B cell (primary cell): ENCODE results near the gene RAPGEF1.

Experiments
- EZH2 ChIP-seq: IDR thresholded peaks from 2 replicates; pipeline ENCODE4 v1.6.1; 2012; ENCODE audit warnings: borderline replicate concordance, low read depth, mild to moderate bottlenecking, moderate library complexity, low read length; ENCODE audit not compliant: insufficient read depth, poor library complexity, severe bottlenecking
- TF ChIP-seq, protein P1 (sequence below): fragments of 200-600 bp; IDR thresholded peaks from one replicate; pipeline ENCODE4 v1.8.0; 2022; ENCODE audit warnings: antibody characterized with exemption, mild to moderate bottlenecking

DNA sequence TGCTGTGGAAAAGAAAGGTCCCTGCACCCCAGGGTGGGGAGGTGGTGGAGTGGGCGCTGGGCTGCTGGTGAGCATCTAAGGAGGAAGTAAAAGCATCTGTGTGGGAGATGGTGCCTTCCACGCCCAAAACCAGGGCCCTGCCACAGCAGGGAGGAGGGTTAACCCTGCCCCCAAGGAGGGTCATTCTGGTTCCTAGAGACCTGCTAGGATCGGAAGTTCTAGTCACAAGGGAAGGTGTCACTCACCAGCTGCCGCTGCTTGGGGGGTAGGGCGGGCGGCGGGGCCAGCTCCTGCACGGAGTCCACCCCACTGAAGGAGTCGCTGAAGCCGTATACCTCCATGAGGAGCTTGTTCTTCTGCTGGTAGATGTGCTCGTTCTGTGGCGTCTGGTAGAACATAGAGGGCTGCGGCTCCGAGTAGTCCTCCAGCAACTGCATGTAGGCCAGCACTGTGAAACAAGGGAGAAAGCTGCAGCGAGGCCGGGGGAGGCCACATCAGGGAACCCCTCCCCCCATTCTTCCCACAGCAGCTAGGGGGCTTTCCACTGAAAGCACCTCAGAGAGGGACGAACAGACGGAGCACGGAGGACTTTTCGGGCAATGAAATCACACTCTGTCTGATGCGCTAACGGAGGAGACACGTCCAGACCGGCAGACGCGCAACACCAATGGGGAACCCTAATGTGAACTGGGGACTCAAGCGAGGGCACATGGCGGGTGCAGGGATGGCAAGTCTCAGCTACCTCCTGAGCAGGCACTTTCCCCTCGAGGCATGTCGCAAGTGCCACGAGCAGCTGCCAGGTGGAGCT lies 118.1 kb downstream of the RAPGEF1 start:
- TF ChIP-seq, protein P1, sequence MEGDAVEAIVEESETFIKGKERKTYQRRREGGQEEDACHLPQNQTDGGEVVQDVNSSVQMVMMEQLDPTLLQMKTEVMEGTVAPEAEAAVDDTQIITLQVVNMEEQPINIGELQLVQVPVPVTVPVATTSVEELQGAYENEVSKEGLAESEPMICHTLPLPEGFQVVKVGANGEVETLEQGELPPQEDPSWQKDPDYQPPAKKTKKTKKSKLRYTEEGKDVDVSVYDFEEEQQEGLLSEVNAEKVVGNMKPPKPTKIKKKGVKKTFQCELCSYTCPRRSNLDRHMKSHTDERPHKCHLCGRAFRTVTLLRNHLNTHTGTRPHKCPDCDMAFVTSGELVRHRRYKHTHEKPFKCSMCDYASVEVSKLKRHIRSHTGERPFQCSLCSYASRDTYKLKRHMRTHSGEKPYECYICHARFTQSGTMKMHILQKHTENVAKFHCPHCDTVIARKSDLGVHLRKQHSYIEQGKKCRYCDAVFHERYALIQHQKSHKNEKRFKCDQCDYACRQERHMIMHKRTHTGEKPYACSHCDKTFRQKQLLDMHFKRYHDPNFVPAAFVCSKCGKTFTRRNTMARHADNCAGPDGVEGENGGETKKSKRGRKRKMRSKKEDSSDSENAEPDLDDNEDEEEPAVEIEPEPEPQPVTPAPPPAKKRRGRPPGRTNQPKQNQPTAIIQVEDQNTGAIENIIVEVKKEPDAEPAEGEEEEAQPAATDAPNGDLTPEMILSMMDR, result no peak
- TF ChIP-seq EZH2, result no peak
